Gastroesophageal sphincter (tissue), 3 donors: ENCODE measurements around the gene FBXW11.

Source experiments
- CTCF ChIP-seq, 4 experiments: fragments of 200-600 bp in 2 of 4; fragments of 450-650 bp in 2 of 4; sonication (generic) in 1 of 4; IDR thresholded peaks; one replicate each; pipeline ENCODE4 v1.5.1; 2017 to 2019; ENCODE audit warnings: antibody characterized with exemption in 4 of 4, mild to moderate bottlenecking in 2 of 4, moderate library complexity in 2 of 4
- POLR2A ChIP-seq, 2 donors: fragments of 450-650 bp; IDR thresholded peaks; one replicate each; pipeline ENCODE4 v1.6.1; 2017; ENCODE audit warnings: antibody characterized with exemption in 2 of 2, mild to moderate bottlenecking in 2 of 2, moderate library complexity in 1 of 2

- TF ChIP-seq CTCF (IDR thresholded peaks at IDR 0.05) (no peak), POLR2A (IDR thresholded peaks at IDR 0.05) (no peak)
Observed at GRCh38 chr5:172004824-172005237, 1.6 kb downstream of the FBXW11 start.
